Endothelial cell of umbilical vein (primary cell): ENCODE data around the gene AEBP1. TPM values are rescaled to one million over a fixed set of nuclear protein-coding genes. Genes with fewer than 3 reads are reported as not detected.

Source experiments
- BruUV-seq: library from RNA; stranded (reverse); fragments of 400-500 nt; replicated peaks from 2 replicates; lab custom pipeline; 2021; lab: Mats Ljungman, UMichigan
- CTCF ChIA-PET: fragments of 300-600, 350-600 bp; sonication (Branson Sonifier 250); formaldehyde crosslinking; loops from one replicate; lab custom pipeline; 2021; ENCODE audit warnings: antibody characterized with exemption, inconsistent platforms; lab: Charles Lee
- POLR2A ChIA-PET: fragments of 300-600, 350-600 bp; sonication (Branson Sonifier 250); formaldehyde crosslinking; loops from one replicate; lab custom pipeline; 2021; ENCODE audit warnings: antibody characterized with exemption, inconsistent platforms; lab: Charles Lee
- DNase-seq: peaks from one replicate; pipeline ENCODE4 v3.0.0-alpha.2; 2011; ENCODE audit warnings: low read depth, low spot score
- FAIRE-seq: peaks from 2 replicates; lab custom pipeline; 2011; peaks lifted over from hg19 to GRCh38; lab: Jason Lieb, UNC
- H2AFZ ChIP-seq: 2 replicates; pipeline ENCODE4 v1.6.0; 2012; ENCODE audit warnings: low read depth, low read length, control low read depth, inconsistent platforms
- H3K27ac ChIP-seq: 2 replicates; pipeline ENCODE4 v1.5.1; 2011; ENCODE audit warnings: low read depth, mild to moderate bottlenecking, control low read depth, low read length, moderate library complexity; ENCODE audit not compliant: insufficient read depth
- H3K27me3 ChIP-seq, 2 experiments: 2 replicates each; pipeline versions ENCODE4 v1.6.0 to v1.6.1; 2011; ENCODE audit warnings: low read length in 2 of 2, mixed read lengths in 1 of 2; ENCODE audit not compliant: control insufficient read depth in 2 of 2, insufficient read depth in 2 of 2
- H3K36me3 ChIP-seq, 2 experiments: 2 replicates in 1 of 2; 3 replicates in 1 of 2; pipeline ENCODE4 v1.5.1; 2011; ENCODE audit warnings: low read length in 2 of 2, mild to moderate bottlenecking in 1 of 2, moderate library complexity in 1 of 2; ENCODE audit not compliant: control insufficient read depth in 2 of 2, insufficient read depth in 2 of 2; ENCODE audit errors: extremely low read depth in 1 of 2
- H3K4me1 ChIP-seq: 3 replicates; pipeline ENCODE4 v1.5.1; 2011; ENCODE audit warnings: mild to moderate bottlenecking, low read length; ENCODE audit not compliant: control insufficient read depth, insufficient read depth; ENCODE audit errors: extremely low read depth
- H3K4me2 ChIP-seq: 2 replicates; pipeline ENCODE4 v1.6.1; 2011; ENCODE audit warnings: low read length, control low read depth, mixed read lengths; ENCODE audit not compliant: insufficient read depth
- H3K4me3 ChIP-seq, 3 experiments: fragments of 200-600 bp in 1 of 3; sonication (generic), shearing (Covaris generic) in 1 of 3; replicated peaks in 1 of 3; 2 replicates each; pipeline ENCODE4 v1.5.1; 2011 to 2016; ENCODE audit warnings: control low read depth in 3 of 3, low read length in 3 of 3, mild to moderate bottlenecking in 2 of 3, inconsistent platforms in 1 of 3, low read depth in 1 of 3, moderate library complexity in 1 of 3; ENCODE audit not compliant: insufficient read depth in 1 of 3
- H3K79me2 ChIP-seq: 2 replicates; pipeline ENCODE4 v1.6.0; 2012; ENCODE audit warnings: low read length, inconsistent platforms; ENCODE audit not compliant: control insufficient read depth, insufficient read depth
- H3K9ac ChIP-seq: replicated peaks from 2 replicates; pipeline ENCODE3; 2011; ENCODE audit warnings: low read length, control low read depth; ENCODE audit not compliant: insufficient read depth; ENCODE audit errors: extremely low read depth
- H3K9me1 ChIP-seq: replicated peaks from 3 replicates; pipeline ENCODE4 v1.6.0; 2011; ENCODE audit warnings: mild to moderate bottlenecking, low read length; ENCODE audit not compliant: control insufficient read depth, insufficient read depth; ENCODE audit errors: extremely low read depth
- H3K9me3 ChIP-seq: replicated peaks from 2 replicates; pipeline ENCODE4 v1.5.1; 2012; ENCODE audit warnings: low read length, inconsistent platforms; ENCODE audit not compliant: control insufficient read depth, insufficient read depth
- H4K20me1 ChIP-seq: replicated peaks from 2 replicates; pipeline ENCODE3; 2011; ENCODE audit warnings: mild to moderate bottlenecking, low read length; ENCODE audit not compliant: control insufficient read depth, insufficient read depth; ENCODE audit errors: extremely low read depth
- CTCF ChIP-seq, 2 donors: IDR thresholded peaks; 1 replicate in 1 of 2; 2 replicates in 1 of 2; pipeline ENCODE4 v1.5.1; 2011; ENCODE audit warnings: low read length in 2 of 2, mild to moderate bottlenecking in 2 of 2, moderate library complexity in 2 of 2, control low read depth in 1 of 2, inconsistent platforms in 1 of 2, low read depth in 1 of 2; ENCODE audit not compliant: insufficient read depth in 1 of 2; ENCODE audit errors: extremely low read depth in 1 of 2
- EZH2 ChIP-seq: IDR thresholded peaks from 2 replicates; pipeline ENCODE4 v1.6.1; 2012; ENCODE audit warnings: borderline replicate concordance, low read depth, mild to moderate bottlenecking, moderate library complexity, low read length, inconsistent platforms; ENCODE audit not compliant: severe bottlenecking
- FOS ChIP-seq: IDR thresholded peaks from 2 replicates; pipeline ENCODE4 v1.6.1; 2011; ENCODE audit warnings: mild to moderate bottlenecking, low read length, moderate library complexity, borderline replicate concordance; ENCODE audit not compliant: insufficient read depth
- GATA2 ChIP-seq: IDR thresholded peaks from 2 replicates; pipeline ENCODE4 v1.7.0; 2011; ENCODE audit warnings: low read depth, mild to moderate bottlenecking, moderate library complexity, mixed read lengths, low read length; ENCODE audit not compliant: insufficient read length, insufficient read depth
- JUN ChIP-seq: IDR thresholded peaks from 2 replicates; pipeline ENCODE4 v1.6.1; 2011; ENCODE audit warnings: borderline replicate concordance, low read depth; ENCODE audit not compliant: insufficient read length, insufficient read depth
- MAX ChIP-seq: IDR thresholded peaks from 2 replicates; pipeline ENCODE4 v1.6.1; 2011; ENCODE audit not compliant: insufficient read depth, insufficient read length
- MYC ChIP-seq: IDR thresholded peaks from one replicate; pipeline ENCODE4 v1.6.1; 2011; ENCODE audit warnings: mild to moderate bottlenecking, low read depth, low read length
- POLR2A ChIP-seq: IDR thresholded peaks from 2 replicates; pipeline ENCODE4 v1.6.1; 2012; ENCODE audit warnings: low read depth, mild to moderate bottlenecking, control low read depth, low read length
- POLR2AphosphoS5 ChIP-seq: IDR thresholded peaks from 2 replicates; pipeline ENCODE4 v1.6.1; 2012; ENCODE audit warnings: low read depth, mild to moderate bottlenecking, control low read depth, low read length, moderate library complexity; ENCODE audit not compliant: insufficient read depth
- dilution Hi-C: fragments of 300-500 bp; cut with MboI; formaldehyde crosslinking; loops from one replicate; pipeline ENCODE4 v1.15.0; 2019; ENCODE audit warnings: low sequenced_read_pairs; ENCODE audit not compliant: extremely low pct_ligation_motif_present
- intact Hi-C: fragments of 100-400 bp; cut with micrococcal nuclease; formaldehyde crosslinking; loops from one replicate; pipeline ENCODE4 v1.10.0; 2022
- polyA plus RNA-seq, 4 experiments: library from polyadenylated mRNA; depleted of rRNA in 3 of 4; stranded (reverse) in 3 of 4; unstranded in 1 of 4; fragments of >200 nt; gene quantifications; 2 replicates each; pipeline versions ENCODE4 v1.2.1 to v1.2.3, GENCODE V29; 2011 to 2012; ENCODE audit warnings: missing spikeins in 1 of 4
- total RNA-seq: library from RNA; stranded (reverse); gene quantifications from 2 replicates; pipeline ENCODE4 v1.2.3, GENCODE V29; 2021

The AEBP1 gene
- total and polyA plus RNA-seq, 2 donors (not counting 3 experiments of a cell fraction or from before 2014, with no cell fraction given) = 20.6 to 48.0 TPM

- no peaks in the 10 kb centered on the region for H3K9me3 ChIP-seq
- DNase-seq (no peak), FAIRE-seq (no peak)
- no peaks in the 10 kb centered on the region for H3K9me1 ChIP-seq
- ChIA-PET CTCF (no interaction called here), POLR2A (no interaction called here)
- H3K4me1 ChIP-seq = peaks cover 8% of the 10 kb centered on the region
- H3K36me3 ChIP-seq = peaks cover 0 to 21% of the 10 kb centered on the region in 2 experiments
- no TSS peak for BruUV-seq
- H4K20me1 ChIP-seq = no peaks in the 10 kb centered on the region
- no peaks in the 10 kb centered on the region for H3K27me3 ChIP-seq
- no peak overlapping the region for H3K4me3 ChIP-seq
- no peaks in the 10 kb centered on the region for H3K79me2 ChIP-seq
- H2AFZ ChIP-seq = no peak overlapping the region
- intact Hi-C loops = no loop called here
- no peak overlapping the region for H3K9ac ChIP-seq
- H3K27ac ChIP-seq = no peak overlapping the region
- dilution Hi-C loops = no loop called here
- TF ChIP-seq CTCF (IDR thresholded peaks at IDR 0.05; ENCODE audit: extremely low read depth in 1 of 2, insufficient read depth in 1 of 2, low read depth in 1 of 2, low read length in 2 of 2) (no peak), JUN (no peak), POLR2A (no peak), MYC (no peak), MAX (no peak), POLR2AphosphoS5 (no peak), FOS (no peak), GATA2 (no peak), EZH2 (no peak)
- H3K4me2 ChIP-seq = no peak overlapping the region
Observed at GRCh38 chr7:44079331-44080021, 24.7 kb upstream of the AEBP1 start.
